ENCODE data around the gene POMGNT1. TPM values are rescaled to one million over a fixed set of nuclear protein-coding genes. Genes with fewer than 3 reads are reported as not detected.

Gene POMGNT1
- total and polyA plus RNA-seq, 10 of the 15 experiments (the other 5 are each of a cell fraction or from before 2014, with no cell fraction given) = 8.6 to 35.2 (median 29.5) TPM

- peak; percentile 51; the same call in 1 of the 2 replicates for TF ChIP-seq RELB (IDR thresholded peaks at IDR 0.05; ENCODE audit: low read depth)
- peak; percentile 65 for TF ChIP-seq EED (IDR thresholded peaks at IDR 0.05; ENCODE audit: low read depth)
- no peak for TF ChIP-seq E4F1 (IDR thresholded peaks at IDR 0.05; ENCODE audit: borderline replicate concordance, partially characterized antibody)
- TF ChIP-seq CTCF (IDR thresholded peaks at IDR 0.05 in 2 of 3, conservative IDR thresholded peaks at IDR 0.05 in 1 of 3; ENCODE audit: control insufficient read depth in 2 of 3, extremely low read depth in 1 of 3, insufficient read depth in 1 of 3, low read depth in 3 of 3, low read length in 3 of 3) = peak; percentile 88 to 94 (median 91); a peak in 5 of 6 replicates
- no peak for TF ChIP-seq SMAD5 (IDR thresholded peaks at IDR 0.05; ENCODE audit: low read depth)
- peak; percentile 74 for TF ChIP-seq YY1 (IDR thresholded peaks at IDR 0.05; ENCODE audit: low read depth, low read length)
- TF ChIP-seq, protein P1, sequence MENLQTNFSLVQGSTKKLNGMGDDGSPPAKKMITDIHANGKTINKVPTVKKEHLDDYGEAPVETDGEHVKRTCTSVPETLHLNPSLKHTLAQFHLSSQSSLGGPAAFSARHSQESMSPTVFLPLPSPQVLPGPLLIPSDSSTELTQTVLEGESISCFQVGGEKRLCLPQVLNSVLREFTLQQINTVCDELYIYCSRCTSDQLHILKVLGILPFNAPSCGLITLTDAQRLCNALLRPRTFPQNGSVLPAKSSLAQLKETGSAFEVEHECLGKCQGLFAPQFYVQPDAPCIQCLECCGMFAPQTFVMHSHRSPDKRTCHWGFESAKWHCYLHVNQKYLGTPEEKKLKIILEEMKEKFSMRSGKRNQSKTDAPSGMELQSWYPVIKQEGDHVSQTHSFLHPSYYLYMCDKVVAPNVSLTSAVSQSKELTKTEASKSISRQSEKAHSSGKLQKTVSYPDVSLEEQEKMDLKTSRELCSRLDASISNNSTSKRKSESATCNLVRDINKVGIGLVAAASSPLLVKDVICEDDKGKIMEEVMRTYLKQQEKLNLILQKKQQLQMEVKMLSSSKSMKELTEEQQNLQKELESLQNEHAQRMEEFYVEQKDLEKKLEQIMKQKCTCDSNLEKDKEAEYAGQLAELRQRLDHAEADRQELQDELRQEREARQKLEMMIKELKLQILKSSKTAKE (IDR thresholded peaks at IDR 0.05; ENCODE audit: low read depth, poor library complexity, severe bottlenecking) = peak; percentile 51
- peak; percentile 88 for TF ChIP-seq YBX1 (IDR thresholded peaks at IDR 0.05)
- TF ChIP-seq IKZF2 (IDR thresholded peaks at IDR 0.05) = peak; percentile 65 to 67
- TF ChIP-seq NR2F1 (conservative IDR thresholded peaks at IDR 0.05) = peak; percentile 42; the same call in 1 of the 2 replicates
- TF ChIP-seq, protein P2, sequence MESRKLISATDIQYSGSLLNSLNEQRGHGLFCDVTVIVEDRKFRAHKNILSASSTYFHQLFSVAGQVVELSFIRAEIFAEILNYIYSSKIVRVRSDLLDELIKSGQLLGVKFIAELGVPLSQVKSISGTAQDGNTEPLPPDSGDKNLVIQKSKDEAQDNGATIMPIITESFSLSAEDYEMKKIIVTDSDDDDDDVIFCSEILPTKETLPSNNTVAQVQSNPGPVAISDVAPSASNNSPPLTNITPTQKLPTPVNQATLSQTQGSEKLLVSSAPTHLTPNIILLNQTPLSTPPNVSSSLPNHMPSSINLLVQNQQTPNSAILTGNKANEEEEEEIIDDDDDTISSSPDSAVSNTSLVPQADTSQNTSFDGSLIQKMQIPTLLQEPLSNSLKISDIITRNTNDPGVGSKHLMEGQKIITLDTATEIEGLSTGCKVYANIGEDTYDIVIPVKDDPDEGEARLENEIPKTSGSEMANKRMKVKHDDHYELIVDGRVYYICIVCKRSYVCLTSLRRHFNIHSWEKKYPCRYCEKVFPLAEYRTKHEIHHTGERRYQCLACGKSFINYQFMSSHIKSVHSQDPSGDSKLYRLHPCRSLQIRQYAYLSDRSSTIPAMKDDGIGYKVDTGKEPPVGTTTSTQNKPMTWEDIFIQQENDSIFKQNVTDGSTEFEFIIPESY (IDR thresholded peaks at IDR 0.05) = 0 out of 2 replicates have a peak, but pooled peaks have one; percentile 58
Observed at GRCh38 chr1:46179138-46180081, 18.8 kb downstream of the POMGNT1 start (continued).
